ENCODE results near the gene PROB1. TPM values are rescaled to one million over a fixed set of nuclear protein-coding genes. Genes with fewer than 3 reads are reported as not detected.
A peak's percentile ranks its signal among the peaks of the same experiment; 100 is the strongest.

PROB1 gene
- total RNA-seq, 1 experiment from 2014 or later: 2.2 TPM

GRCh38 chr5:139385061-139386049, 9.5 kb downstream of the PROB1 start:
- intact Hi-C loops (cut with micrococcal nuclease): no loop called here
- H3K79me2 ChIP-seq (ENCODE audit: low read length): 0 out of 2 replicates have a peak, but pooled peaks cover 2% of the 10 kb centered on the region
- POLR2A ChIA-PET (ENCODE audit: unreplicated experiment): no interaction called here
- CTCF ChIA-PET: no interaction called here
- no peak overlapping the region for H2AFZ ChIP-seq (ENCODE audit: low read length)
- H3K27ac ChIP-seq (ENCODE audit: low read length): no peak overlapping the region
- no TSS peak for BruUV-seq (replicated peaks)
- H3K9ac ChIP-seq (ENCODE audit: low read length): no peak overlapping the region
- no peak overlapping the region for H3K4me2 ChIP-seq (ENCODE audit: low read length)
- H4K20me1 ChIP-seq (ENCODE audit: low read length): no peaks in the 10 kb centered on the region
- no peak overlapping the region for H3K4me3 ChIP-seq (ENCODE audit: low read length)
- ATAC-seq (no peak; the same call in 1 of the 2 replicates), DNase-seq (no peak)
- H3F3A ChIP-seq (ENCODE audit: low read length, unreplicated experiment): no peaks in the 10 kb centered on the region
- no peak for TF ChIP-seq EZH2 (IDR thresholded peaks at IDR 0.05; ENCODE audit: low read length, unreplicated experiment)
- TF ChIP-seq CTCF (conservative IDR thresholded peaks at IDR 0.05; ENCODE audit: low read depth, low read length): peak; percentile 34; the same call in 1 of the 2 replicates
- H3K9me3 ChIP-seq (ENCODE audit: low read length): no peaks in the 10 kb centered on the region
- no peaks in the 10 kb centered on the region for H3K36me3 ChIP-seq (ENCODE audit: low read depth, low read length)
- H3K27me3 ChIP-seq (ENCODE audit: low read length): no peaks in the 10 kb centered on the region
- H3K9me2 ChIP-seq (replicated peaks; ENCODE audit: low read length): no peaks in the 10 kb centered on the region
- peaks cover 5% of the 10 kb centered on the region for H3K4me1 ChIP-seq (ENCODE audit: insufficient read depth, low read length)

GRCh38 chr5:139384591-139385051, 10.3 kb downstream of the PROB1 start:
- Histone ChIP-seq H3K9ac (ENCODE audit: low read length) (no peak overlapping the region), H3K4me1 (ENCODE audit: insufficient read depth, low read length) (peaks cover 4% of the 10 kb centered on the region; the same call in 1 of the 2 replicates), H4K20me1 (ENCODE audit: low read length) (no peaks in the 10 kb centered on the region), H2AFZ (ENCODE audit: low read length) (no peak overlapping the region), H3K4me2 (ENCODE audit: low read length) (no peak overlapping the region), H3K27ac (ENCODE audit: low read length) (no peak overlapping the region), H3K9me3 (ENCODE audit: low read length) (no peaks in the 10 kb centered on the region), H3F3A (ENCODE audit: low read length, unreplicated experiment) (no peaks in the 10 kb centered on the region), H3K79me2 (ENCODE audit: low read length) (no peaks in the 10 kb centered on the region), H3K27me3 (ENCODE audit: low read length) (no peaks in the 10 kb centered on the region), H3K9me2 (replicated peaks; ENCODE audit: low read length) (no peaks in the 10 kb centered on the region), H3K36me3 (ENCODE audit: low read depth, low read length) (no peaks in the 10 kb centered on the region), H3K4me3 (ENCODE audit: low read length) (no peak overlapping the region)
- ChIA-PET POLR2A (ENCODE audit: unreplicated experiment) (no interaction called here), CTCF (no interaction called here)
- no peak for DNase-seq
- no peak for TF ChIP-seq EZH2phosphoT487 (IDR thresholded peaks at IDR 0.05; ENCODE audit: borderline replicate concordance, low read length)
- TF ChIP-seq CTCF (conservative IDR thresholded peaks at IDR 0.05; ENCODE audit: low read depth, low read length): no peak
- TF ChIP-seq EZH2 (IDR thresholded peaks at IDR 0.05; ENCODE audit: low read length, unreplicated experiment): no peak
- ATAC-seq: no peak
- BruUV-seq (replicated peaks): no TSS peak
- intact Hi-C loops (cut with micrococcal nuclease): no loop called here
